Measurements from ENCODE around the gene WIZ.

The WIZ gene

DNA sequence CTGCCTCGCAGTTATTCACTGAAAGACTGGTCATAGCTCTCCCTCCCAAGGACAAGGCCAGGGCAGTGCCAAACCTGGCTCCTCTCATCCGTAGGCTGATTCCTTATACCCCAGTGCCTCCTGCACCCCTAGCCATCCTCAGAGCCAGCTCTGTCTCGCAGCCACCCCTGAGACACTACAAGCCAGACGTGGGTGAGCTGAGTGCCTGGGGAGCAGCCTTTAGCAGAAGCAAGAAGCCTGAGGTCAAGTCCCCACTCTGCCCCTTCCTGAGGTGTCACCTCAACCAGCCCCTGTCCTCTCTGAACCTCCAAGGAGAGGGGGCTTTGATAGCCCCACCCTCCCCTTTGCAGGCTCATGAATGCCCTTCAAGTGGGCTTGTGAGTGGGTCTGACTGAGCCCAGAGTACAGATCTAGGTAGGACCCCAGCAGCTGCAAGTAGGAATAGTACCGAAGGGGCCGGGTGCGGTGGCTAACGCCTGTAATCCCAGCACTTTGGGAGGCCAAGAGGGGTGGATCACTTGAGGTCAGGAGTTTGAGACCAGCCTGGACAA, 16.2 kb downstream of the WIZ start:
- no peaks in the 10 kb centered on the region for H3K9me3 ChIP-seq (ENCODE audit: control insufficient read depth, insufficient read depth, low read length)
- peak overlapping the region; percentile 82 for H3K9ac ChIP-seq (ENCODE audit: low read depth, low read length)
- H3K4me1 ChIP-seq (ENCODE audit: insufficient read depth, low read length): peaks cover 14% of the 10 kb centered on the region; the same call in 1 of the 2 replicates
- no peaks in the 10 kb centered on the region for H3K36me3 ChIP-seq (ENCODE audit: insufficient read depth, low read length)

DNA sequence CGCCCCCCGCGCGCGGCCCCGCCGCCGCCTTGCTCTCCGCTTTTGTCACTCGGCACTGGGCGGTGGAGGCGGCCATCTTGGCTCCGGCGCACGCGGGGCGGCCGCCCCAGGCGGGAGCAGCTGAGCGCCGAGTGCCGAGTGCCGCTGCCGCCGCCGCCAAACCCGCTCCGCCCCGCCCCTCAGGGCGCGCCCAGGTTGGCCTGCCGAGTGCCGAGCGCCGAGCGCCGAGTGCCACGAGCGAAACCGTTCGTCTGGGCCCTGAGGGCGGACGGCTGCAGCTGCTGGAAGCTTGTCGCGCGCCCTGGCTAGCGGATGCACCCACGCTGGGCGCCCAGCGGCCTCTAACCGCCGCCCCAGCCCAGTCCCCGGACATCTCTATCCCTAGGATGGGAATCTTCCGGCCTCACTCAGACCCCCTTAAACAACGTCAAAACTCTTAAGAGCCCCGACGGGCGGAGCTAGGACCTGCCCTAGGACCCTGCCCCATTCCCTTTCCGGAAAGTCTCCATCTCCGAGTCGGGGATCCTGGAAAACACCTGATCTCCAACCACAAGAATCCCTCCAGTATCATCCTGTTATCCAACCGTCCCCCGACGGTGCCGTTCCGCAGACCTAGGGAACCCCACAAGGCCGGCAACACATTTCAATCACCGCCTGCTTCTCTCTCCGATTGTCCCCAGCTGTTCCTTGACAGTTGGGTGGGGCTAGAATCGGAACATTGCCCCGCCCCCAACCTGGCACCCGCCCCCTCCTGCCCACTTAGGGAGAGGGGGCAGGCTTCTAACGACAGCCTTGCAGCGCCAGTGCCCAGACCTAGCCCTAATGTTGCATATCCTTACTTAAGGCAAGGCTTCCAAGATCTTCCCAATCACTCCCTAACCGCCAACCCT, 16.9 kb downstream of the WIZ start:
- Histone ChIP-seq H3K36me3 (ENCODE audit: insufficient read depth, low read length) (no peaks in the 10 kb centered on the region), H3K4me1 (ENCODE audit: insufficient read depth, low read length) (peaks cover 14% of the 10 kb centered on the region; the same call in 1 of the 2 replicates), H3K9ac (ENCODE audit: low read depth, low read length) (peak overlapping the region; percentile 82), H3K9me3 (ENCODE audit: control insufficient read depth, insufficient read depth, low read length) (no peaks in the 10 kb centered on the region)

DNA sequence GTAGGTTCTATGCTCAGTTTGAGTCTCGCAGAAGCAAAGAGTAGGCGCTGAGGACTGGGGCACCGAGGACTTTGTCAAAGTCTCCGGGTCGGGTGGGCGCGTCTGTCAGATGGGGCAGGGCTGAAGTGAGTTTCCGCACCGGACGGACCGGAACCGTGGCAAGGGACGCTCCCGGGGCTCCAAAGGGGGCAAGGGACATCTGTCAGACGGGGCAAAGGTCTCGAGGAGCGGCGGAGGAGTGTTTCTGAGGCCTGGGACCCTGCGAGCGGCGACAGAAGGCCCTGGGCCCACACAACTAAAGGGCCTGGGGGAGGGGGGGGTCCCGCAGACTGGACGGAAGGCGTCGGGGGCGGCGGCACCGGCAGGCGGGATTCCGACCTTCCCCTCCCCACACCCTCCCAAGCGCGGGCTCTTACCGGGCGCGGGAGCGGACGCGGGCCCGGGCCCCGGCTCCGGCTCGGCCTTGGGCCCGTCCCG, 17.7 kb downstream of the WIZ start:
- H3K9ac ChIP-seq (ENCODE audit: low read depth, low read length): peak overlapping the region; percentile 79
- H3K36me3 ChIP-seq (ENCODE audit: insufficient read depth, low read length): no peaks in the 10 kb centered on the region
- H3K9me3 ChIP-seq (ENCODE audit: control insufficient read depth, insufficient read depth, low read length): no peaks in the 10 kb centered on the region
- H3K4me1 ChIP-seq (ENCODE audit: insufficient read depth, low read length): peaks cover 14% of the 10 kb centered on the region; the same call in 1 of the 2 replicates

DNA sequence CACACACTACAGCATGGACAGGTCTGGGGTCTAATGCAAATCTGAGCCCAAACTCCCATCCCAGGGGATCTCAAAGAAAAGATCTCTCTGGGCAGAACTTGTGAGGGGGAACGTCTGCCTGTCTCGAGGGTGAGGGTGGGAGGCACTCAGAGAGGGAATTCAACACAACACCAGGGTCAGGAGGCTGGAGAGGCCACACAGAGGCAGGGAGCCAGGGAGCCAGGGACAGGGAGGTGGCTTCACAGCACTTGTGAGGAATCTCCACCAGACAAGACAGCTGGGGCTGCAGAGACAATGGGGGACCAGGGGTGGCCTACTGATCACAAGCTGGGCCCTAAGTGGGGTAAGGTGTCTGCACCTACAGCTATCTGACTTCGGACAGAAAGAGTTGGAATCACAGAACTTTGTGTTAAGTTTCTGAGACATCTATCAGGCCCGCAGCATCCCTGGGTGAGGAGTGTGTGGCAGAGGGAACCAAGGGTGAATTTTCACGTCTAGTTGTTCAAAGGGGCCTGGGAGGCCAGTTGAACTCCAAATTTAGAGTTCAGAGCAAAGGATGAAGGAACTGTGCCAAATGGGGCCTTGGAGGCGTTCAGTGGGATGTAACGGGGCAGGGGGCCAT, 18.2 kb downstream of the WIZ start:
- H3K4me1 ChIP-seq (ENCODE audit: insufficient read depth, low read length): peaks cover 14% of the 10 kb centered on the region; the same call in 1 of the 2 replicates
- H3K9me3 ChIP-seq (ENCODE audit: control insufficient read depth, insufficient read depth, low read length): no peaks in the 10 kb centered on the region
- peaks cover 2% of the 10 kb centered on the region; the same call in 1 of the 2 replicates for H3K36me3 ChIP-seq (ENCODE audit: insufficient read depth, low read length)
- H3K9ac ChIP-seq (ENCODE audit: low read depth, low read length): peak overlapping the region; percentile 79

DNA sequence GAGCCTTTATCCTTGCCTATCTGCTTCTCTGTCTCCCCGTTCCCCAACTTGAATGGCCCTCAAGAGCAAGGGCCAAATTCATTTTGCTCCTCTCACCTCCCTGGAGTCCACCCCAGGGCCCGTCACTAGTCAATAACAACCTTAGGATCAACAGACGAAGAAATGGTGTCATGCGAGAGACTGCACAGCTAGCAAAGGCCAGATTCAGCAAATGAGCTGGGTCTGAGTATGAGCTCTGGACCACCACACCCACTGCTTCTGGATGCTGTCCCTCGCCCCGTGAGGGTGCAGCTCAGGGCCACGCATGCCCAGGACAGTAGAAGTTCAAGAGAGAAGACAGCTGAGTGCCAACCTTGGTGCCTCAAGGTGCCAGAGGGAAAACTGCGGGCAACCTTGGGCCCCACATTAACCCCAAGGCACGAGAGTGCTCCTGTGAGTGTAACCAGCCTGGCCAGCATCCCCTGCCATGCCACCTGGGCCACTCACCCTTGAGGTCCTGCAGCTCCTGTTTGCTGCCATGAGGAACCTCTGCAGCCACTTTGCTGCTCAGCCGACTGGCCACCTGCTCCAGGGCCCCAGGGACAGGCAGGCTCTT, 19.1 kb downstream of the WIZ start:
- Histone ChIP-seq H3K9me3 (ENCODE audit: control insufficient read depth, insufficient read depth, low read length) (no peaks in the 10 kb centered on the region), H3K4me1 (ENCODE audit: insufficient read depth, low read length) (peaks cover 11% of the 10 kb centered on the region; the same call in 1 of the 2 replicates), H3K9ac (ENCODE audit: low read depth, low read length) (no peak overlapping the region), H3K36me3 (ENCODE audit: insufficient read depth, low read length) (peaks cover 7% of the 10 kb centered on the region; the same call in 1 of the 2 replicates)

DNA sequence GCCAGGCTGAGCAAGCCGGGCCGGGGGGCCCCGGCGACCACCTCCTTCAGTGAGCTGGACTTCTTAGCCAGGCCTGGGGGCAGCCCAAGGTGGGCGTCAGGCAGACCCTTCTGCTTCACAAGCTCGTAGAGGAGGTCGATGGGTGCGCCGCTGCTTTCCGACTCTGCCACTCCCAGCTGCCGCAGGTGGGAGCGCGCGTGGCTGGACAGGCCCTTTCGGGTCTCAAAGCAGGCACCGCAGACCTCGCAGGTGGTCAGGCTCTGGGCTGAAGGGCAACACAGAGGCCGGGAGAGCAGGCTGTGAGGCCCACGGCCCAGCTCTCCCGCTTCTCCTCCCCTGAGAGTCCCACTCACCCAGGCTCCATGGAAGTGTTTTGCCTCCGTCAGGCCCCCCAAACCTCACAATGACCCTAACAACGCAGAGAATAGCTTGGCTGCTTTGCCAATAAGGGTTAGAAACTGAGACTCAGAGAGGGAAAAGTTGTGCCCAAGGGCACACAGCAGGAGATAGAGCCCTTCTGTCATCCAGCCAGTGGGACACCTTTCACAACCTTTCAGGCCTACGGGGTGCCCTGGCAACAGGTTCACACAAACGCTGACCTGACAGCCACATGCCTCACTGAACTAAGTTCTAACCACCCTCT, 19.8 kb downstream of the WIZ start:
- H3K9me3 ChIP-seq (ENCODE audit: control insufficient read depth, insufficient read depth, low read length): no peaks in the 10 kb centered on the region
- H3K9ac ChIP-seq (ENCODE audit: low read depth, low read length): no peak overlapping the region
- H3K36me3 ChIP-seq (ENCODE audit: insufficient read depth, low read length): peaks cover 7% of the 10 kb centered on the region; the same call in 1 of the 2 replicates
- H3K4me1 ChIP-seq (ENCODE audit: insufficient read depth, low read length): peaks cover 11% of the 10 kb centered on the region; the same call in 1 of the 2 replicates

DNA sequence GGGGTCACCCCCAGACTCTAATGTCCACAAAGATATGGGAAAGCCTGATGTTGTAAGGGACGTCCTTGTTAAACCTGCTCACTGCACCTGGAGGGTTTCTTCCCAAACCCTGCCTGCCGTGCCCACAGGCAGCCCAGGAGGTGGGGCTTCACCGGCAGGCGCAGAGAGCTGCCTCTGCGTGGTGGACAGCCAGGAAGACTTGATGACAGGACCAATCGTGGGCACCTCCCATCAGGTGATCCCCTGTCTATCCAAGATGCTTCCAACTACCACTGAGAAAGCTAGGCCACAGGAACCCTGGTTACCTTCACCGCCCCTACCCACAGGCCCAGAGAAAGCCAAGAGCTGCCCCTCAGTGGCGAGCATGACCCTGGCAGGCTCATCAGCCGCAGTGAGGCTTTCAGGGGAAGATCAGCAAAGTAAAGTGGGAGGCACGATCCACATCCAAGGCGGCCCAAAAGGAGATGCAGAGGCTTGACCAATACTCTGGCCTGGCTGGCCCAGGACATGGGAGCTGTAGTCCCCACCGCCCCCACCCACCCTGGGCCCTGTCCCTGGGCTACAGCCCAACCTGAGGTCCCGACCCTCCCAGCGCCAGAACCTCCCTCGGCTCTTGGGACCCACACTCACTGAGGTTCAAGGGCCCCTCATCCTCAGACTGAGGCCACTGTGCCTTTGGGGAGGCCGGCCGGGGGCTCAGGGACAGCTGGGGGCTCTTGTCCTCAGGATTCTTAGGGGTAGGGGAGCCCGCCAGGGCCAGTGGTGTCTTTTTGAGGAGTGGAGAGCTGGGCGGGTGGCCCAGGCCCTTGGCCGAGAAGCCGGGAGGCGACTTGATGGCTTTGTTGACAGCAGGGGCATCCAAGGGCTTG, 20.6 kb downstream of the WIZ start:
- no peak overlapping the region for H3K9ac ChIP-seq (ENCODE audit: low read depth, low read length)
- peaks cover 11% of the 10 kb centered on the region; the same call in 1 of the 2 replicates for H3K4me1 ChIP-seq (ENCODE audit: insufficient read depth, low read length)
- peaks cover 10% of the 10 kb centered on the region for H3K36me3 ChIP-seq (ENCODE audit: insufficient read depth, low read length)
- H3K9me3 ChIP-seq (ENCODE audit: control insufficient read depth, insufficient read depth, low read length): no peaks in the 10 kb centered on the region

DNA sequence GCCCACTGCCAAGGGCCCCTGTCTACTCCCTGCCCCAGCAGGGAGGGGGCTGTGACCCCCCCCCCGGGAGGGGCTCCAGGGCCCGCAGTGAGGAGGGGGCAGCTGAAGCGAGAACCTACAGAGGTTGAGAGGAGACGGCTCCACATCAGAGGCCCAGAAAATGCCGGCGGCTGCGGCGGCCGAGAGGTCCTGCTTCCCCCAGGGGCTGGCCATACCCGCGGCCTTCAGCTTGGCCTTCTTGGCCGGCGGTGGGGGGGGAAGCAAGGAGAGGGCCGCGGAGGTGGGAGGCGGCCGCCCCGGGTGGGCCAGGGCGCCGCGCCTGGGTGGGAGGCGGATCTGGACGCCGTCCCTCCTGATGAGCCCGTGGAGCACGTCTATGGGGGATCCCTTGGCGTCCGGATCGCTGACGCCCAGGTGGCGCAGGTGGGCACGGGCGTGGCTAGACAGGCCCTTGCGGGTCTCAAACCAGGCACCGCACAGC, 21.7 kb downstream of the WIZ start:
- Histone ChIP-seq H3K4me1 (ENCODE audit: insufficient read depth, low read length) (peaks cover 6% of the 10 kb centered on the region; the same call in 1 of the 2 replicates), H3K36me3 (ENCODE audit: insufficient read depth, low read length) (peaks cover 17% of the 10 kb centered on the region), H3K9ac (ENCODE audit: low read depth, low read length) (no peak overlapping the region), H3K9me3 (ENCODE audit: control insufficient read depth, insufficient read depth, low read length) (no peaks in the 10 kb centered on the region)

DNA sequence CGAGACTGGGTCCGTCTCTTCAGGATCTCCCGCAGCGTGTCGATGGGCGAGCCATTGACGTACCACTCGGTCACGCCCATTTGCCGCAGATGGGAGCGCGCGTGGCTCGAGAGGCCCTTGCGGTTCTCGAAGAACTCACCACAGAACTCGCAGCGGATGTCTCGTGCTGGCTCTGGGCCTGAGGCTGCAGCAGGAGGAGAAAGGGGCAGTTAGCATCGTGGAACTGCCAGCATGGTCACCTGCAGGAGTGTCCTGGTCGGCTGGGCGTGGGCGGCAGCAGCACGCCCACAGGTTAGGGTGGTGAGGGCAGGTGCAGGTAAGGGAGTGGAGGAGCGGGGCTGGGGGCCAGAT, 22.4 kb downstream of the WIZ start:
- Histone ChIP-seq H3K4me1 (ENCODE audit: insufficient read depth, low read length) (peaks cover 6% of the 10 kb centered on the region; the same call in 1 of the 2 replicates), H3K36me3 (ENCODE audit: insufficient read depth, low read length) (peaks cover 17% of the 10 kb centered on the region), H3K9ac (ENCODE audit: low read depth, low read length) (no peak overlapping the region), H3K9me3 (ENCODE audit: control insufficient read depth, insufficient read depth, low read length) (no peaks in the 10 kb centered on the region)

DNA sequence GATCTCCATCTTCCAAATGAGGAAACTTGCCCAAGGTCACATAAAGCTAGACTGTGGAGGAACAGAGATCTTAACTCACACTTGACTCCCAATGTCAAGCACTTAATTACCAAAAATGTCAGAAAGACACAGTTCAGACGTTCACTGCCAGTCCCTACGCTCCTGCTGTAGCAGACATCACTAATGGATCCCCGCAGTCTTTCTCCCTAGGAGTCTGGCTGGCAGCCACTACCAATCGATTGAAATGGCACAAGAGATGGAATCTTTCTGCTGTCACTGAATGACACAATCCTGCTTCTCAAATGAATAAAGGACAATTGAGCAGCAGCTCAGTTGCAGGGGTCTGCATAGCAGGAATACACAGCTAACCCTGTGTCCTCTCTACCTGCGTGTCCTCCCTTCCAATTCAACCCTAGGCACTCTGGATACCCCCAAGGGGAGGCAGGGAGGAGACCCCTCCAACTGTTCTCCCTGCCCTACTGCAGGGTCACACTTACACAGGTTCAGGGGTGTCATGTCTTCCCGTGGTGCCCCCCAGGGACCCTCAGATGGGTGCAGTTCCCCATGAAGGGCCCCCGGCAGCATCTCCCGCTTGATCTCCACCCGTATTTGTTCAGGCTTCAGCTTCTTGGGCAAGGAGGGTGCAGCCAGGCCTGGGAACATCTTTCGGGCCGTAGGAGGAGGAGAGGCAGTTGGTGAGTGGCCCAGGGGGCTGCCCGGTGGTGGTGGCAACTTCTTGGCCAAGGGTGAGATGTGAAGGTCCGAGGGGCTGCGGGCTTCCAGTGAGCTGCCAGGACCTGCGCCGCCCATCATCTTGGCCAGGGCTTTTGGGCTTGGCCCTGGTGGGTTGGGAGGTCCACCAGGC, 23.0 kb downstream of the WIZ start:
- Histone ChIP-seq H3K9ac (ENCODE audit: low read depth, low read length) (no peak overlapping the region), H3K4me1 (ENCODE audit: insufficient read depth, low read length) (peaks cover 6% of the 10 kb centered on the region; the same call in 1 of the 2 replicates), H3K36me3 (ENCODE audit: insufficient read depth, low read length) (peaks cover 17% of the 10 kb centered on the region), H3K9me3 (ENCODE audit: control insufficient read depth, insufficient read depth, low read length) (no peaks in the 10 kb centered on the region)

DNA sequence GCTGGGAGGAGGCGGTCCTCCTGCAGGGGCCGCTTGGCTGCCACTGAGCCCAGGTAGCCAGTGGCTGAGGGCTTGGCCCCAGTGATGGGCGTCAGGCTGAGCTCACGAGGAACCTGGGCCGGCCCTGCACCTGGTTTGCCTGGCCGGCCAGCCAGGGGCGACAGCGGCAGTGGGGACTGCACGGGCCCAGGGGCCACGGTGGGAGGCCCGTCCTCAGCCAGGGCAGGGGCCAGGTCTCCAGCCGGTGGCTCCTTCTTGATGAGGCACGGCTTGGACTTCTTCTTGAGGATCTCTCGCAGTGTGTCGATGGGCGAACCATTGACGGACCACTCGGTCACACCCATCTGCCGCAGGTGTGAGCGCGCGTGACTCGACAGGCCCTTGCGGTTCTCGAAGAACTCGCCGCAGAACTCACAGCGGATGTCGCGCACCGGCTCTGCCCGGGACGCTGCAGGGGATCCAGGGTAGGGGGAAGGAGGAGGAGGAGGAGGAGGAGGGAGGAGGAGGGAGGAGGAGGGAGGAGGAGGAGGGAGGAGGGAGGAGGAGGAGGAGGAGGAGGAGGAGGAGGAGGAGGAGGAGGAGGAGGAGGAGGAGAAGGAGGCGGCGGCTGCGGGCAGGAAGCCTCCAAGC, 24.3 kb downstream of the WIZ start:
- Histone ChIP-seq H3K36me3 (ENCODE audit: insufficient read depth, low read length) (peaks cover 17% of the 10 kb centered on the region), H3K9me3 (ENCODE audit: control insufficient read depth, insufficient read depth, low read length) (no peaks in the 10 kb centered on the region), H3K9ac (ENCODE audit: low read depth, low read length) (no peak overlapping the region), H3K4me1 (ENCODE audit: insufficient read depth, low read length) (no peaks in the 10 kb centered on the region)

DNA sequence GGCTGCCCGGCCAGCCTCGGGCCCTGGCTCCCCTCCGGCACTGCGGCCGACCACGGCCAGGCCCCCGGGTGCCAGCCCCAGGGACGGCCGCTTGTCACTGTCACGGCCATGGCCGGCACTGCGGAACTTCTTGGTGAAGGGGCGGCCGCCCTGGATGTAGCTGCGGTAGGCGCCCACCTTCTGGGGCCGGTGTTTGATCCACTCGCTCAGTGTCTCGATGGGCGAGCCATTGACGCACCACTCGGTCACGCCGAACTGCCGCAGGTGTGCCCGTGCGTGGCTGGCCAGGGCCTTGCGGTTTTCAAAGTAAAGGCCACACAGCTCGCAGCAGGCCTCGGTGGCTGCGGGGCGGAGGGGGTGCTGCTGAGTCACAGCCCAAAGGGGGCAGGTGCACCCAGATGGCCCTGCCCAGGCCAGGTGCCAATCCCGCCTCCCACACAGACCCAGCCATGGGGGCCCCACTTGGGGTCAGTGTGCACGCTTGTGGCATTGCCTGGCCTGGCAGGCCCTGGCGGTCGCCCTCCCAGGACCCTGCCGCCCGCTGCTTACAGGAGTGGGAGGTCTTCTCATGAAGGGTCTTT, 25.0 kb downstream of the WIZ start:
- peaks cover 17% of the 10 kb centered on the region for H3K36me3 ChIP-seq (ENCODE audit: insufficient read depth, low read length)
- H3K9ac ChIP-seq (ENCODE audit: low read depth, low read length): no peak overlapping the region
- H3K9me3 ChIP-seq (ENCODE audit: control insufficient read depth, insufficient read depth, low read length): no peaks in the 10 kb centered on the region
- no peaks in the 10 kb centered on the region for H3K4me1 ChIP-seq (ENCODE audit: insufficient read depth, low read length)
